SW480 (cell line): ENCODE measurements around the gene SPDYC.

Experiments
- DNase-seq: peaks from one replicate; pipeline ENCODE4 v3.0.0-alpha.2; 2016; ENCODE audit warnings: low spot score

The SPDYC gene

GRCh38 chr11:65206901-65207300 lies 36.9 kb downstream of the SPDYC start:
- DNase-seq: no peak

- DNase-seq: no peak
These were observed 38.1 kb downstream of the SPDYC start for GRCh38 chr11:65207918-65208784.

GRCh38 chr11:65208785-65209710 lies 39.0 kb downstream of the SPDYC start:
- DNase-seq: peak; percentile 76

- peak; percentile 90 for DNase-seq
These were observed 39.8 kb downstream of the SPDYC start for GRCh38 chr11:65209711-65210360.

- DNase-seq: no peak
These were observed 40.3 kb downstream of the SPDYC start for GRCh38 chr11:65210361-65210731.

DNA sequence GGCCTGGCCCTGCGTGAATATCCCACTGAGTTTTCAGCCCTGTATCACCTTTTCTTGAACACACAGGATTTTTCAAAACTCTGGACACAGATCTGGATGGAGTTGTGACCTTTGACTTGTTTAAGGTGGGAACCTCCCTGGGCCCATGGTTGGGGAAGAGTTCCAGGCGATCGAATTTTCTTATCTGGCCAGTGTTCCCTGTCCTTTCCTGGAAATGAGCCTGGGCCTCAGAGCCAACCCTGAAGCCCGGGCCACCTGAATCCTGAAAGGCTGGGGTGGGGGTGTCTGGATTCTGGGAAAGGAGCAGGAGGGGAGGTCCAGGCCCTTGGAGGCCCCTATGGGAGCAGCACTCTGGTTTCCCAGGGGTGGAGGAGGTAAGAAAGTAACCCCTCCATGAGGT lies 40.7 kb downstream of the SPDYC start:
- no peak for DNase-seq

DNA sequence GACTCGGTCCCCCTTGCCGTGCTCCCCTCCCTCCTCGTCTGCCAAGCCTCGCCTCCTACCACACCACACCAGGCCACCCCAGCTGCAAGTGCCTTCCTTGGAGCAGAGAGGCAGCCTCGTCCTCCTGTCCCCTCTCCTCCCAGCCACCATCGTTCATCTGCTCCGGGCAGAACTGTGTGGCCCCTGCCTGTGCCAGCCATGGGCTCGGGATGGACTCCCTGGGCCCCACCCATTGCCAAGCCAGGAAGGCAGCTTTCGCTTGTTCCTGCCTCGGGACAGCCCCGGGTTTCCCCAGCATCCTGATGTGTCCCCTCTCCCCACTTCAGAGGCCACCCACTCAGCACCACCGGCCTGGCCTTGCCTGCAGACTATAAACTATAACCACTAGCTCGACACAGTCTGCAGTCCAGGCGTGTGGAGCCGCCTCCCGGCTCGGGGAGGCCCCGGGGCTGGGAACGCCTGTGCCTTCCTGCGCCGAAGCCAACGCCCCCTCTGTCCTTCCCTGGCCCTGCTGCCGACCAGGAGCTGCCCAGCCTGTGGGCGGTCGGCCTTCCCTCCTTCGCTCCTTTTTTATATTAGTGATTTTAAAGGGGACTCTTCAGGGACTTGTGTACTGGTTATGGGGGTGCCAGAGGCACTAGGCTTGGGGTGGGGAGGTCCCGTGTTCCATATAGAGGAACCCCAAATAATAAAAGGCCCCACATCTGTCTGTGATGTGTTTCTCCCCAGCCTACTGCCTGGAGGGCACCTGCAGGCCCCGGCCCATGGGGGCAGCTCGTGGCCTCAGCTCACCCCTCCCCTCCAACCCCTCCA lies 41.5 kb downstream of the SPDYC start:
- DNase-seq: no peak

DNA sequence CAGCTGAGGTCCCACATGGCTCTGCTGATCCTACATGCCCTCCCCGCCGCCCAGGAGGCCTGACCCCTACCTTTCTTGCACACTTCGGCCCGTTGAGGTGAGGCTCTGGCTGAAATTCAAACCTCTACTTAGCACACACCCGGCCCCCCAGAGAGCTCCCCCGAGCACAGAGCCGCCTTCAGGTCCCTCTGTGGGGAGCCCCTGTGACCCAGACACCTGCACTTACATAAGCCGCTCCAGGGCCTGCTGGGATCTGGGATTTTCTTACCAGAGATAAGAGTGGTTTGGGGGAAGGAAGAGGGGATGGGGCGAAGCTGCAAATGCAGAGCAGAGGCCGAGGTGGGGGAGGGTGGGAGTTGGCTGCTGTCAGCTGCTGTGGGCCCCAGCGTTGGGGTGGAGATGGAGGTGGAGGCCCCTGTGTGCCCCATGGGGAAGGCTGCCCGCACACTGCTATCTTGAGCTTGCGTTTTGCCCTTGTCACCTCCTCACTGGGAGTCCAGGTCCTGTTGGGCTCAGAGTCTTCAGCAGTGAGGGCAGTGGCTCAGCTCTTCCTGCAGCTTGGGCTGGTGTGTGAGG lies 42.3 kb downstream of the SPDYC start:
- DNase-seq: no peak

DNA sequence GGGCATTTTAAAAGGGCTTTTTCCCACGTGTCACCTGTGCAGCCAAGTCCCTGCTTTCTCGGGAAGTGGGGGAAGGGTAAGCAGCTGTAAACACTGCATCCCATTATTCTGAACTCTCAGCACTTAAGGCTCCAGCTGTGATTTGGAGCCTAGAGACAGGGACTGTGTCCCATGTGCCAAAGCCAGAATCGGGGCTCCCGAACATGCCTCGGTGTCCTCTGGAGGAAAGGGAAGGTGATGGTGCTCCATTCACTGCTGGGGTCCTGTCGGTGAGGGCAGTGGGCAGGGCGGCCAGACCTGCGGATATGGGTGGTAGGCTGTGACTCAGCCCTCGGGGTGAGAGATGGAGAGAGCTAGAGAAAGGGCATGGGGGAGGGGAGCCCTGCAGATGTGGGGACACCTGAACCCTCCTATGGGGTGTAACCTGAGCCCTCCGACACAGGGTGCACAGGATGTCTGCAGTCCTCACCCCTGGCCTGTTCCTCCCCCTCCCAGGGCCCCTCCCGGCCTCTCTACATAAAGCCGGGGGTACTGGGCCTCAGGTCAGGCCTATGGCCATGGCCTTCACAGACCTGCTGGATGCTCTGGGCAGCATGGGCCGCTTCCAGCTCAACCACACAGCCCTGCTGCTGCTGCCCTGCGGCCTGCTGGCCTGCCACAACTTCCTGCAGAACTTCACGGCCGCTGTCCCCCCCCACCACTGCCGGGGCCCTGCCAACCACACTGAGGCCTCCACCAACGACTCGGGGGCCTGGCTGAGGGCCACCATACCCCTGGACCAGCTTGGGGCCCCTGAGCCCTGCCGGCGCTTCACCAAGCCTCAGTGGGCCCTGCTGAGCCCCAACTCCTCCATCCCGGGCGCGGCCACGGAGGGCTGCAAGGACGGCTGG lies 43.5 kb downstream of the SPDYC start:
- peak; percentile 90 for DNase-seq

- no peak for DNase-seq
These were observed 44.3 kb downstream of the SPDYC start for GRCh38 chr11:65214212-65214845.

DNA sequence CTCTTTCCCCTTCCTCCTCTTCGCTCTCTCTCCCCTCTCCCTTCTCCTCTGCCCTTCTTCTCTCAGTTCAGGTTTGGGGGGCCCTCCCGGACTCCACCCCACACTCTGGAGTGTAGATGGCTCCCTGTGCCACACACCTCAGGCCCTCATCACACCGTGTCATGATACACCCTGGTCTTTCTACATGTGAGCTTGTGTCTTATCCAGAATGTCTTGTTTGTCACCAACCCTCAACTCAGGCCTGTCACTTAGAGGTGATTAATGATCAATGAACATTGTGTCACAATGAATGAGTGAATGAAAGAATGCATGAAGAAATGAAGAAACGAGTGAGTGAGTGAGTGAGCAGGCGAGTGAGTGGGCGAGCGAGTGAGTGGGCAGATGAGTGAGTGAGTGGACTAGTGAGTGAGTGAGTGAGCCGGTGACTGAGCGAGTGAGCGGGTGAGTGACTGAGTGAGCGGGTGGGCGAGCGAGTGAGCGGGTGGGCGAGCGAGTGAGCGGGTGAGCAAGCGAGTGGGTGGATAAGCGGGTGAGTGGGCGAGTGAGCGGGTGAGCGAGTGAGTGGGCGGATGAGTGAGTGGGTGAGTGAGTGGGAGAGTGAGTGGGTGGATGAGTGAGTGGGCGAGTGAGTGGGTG lies 45.5 kb downstream of the SPDYC start:
- no peak for DNase-seq

GRCh38 chr11:65216830-65217229 lies 46.8 kb downstream of the SPDYC start:
- DNase-seq: no peak

GRCh38 chr11:65217441-65218423 lies 47.7 kb downstream of the SPDYC start:
- DNase-seq: no peak

- DNase-seq: no peak
These were observed 48.4 kb downstream of the SPDYC start for GRCh38 chr11:65218446-65218845.

GRCh38 chr11:65219930-65220213 lies 49.8 kb downstream of the SPDYC start:
- no peak for DNase-seq

- no peak for DNase-seq
These were observed 51.0 kb downstream of the SPDYC start for GRCh38 chr11:65221026-65221425.
